Measurements from ENCODE around the gene PACSIN1. TPM values are rescaled to one million over a fixed set of nuclear protein-coding genes. Genes with fewer than 3 reads are reported as not detected.

PACSIN1 gene, protein sequence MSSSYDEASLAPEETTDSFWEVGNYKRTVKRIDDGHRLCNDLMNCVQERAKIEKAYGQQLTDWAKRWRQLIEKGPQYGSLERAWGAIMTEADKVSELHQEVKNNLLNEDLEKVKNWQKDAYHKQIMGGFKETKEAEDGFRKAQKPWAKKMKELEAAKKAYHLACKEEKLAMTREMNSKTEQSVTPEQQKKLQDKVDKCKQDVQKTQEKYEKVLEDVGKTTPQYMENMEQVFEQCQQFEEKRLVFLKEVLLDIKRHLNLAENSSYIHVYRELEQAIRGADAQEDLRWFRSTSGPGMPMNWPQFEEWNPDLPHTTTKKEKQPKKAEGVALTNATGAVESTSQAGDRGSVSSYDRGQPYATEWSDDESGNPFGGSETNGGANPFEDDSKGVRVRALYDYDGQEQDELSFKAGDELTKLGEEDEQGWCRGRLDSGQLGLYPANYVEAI
- polyA plus RNA-seq (ENCODE audit: insufficient read length in 4 of 4), result under 1 TPM; 0.72 to 0.97 (median 0.82) TPM

DNA sequence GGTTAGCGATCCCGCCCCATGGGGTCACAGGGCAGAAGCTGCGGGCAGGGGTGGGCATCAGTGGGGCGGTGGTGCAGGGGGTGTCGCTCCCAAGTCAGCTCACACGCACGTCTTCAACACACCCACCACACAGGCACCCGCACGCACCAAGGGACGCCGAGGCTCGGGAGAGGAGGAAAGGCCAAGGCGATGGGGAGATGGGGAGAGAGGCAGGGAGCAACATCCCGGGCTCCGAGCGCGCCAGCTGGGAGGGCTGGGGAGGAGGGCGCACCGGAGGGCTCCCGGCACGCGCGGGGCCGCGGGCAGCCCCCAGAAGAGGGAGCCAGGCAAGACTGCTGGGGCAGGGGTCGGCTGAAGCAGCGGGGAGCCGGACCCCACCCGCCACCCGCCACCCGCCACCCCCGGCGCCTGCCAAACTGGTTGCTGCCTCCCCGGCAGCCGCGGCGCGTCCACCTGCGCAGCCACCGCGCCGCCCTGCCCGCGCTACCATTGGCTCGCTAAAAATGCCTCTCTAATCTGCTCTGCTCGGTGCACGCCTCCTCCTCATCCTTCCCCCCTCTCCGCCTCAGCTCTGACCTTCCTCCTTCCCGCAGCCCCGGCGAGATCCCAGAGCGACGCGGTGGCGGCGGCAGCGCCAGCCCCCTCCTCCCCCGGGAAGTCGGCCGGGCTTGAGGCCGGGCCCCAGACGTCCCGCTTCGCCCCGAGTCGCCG lies at the start of gene PACSIN1:
TSS of gene PACSIN1 (plus strand) at position 546 of the 711 bp plus-strand sequence. CDS start 60,230 bp downstream, outside the sequence.
- no peak for DNase-seq (ENCODE audit: low read depth in 4 of 4, low spot score in 3 of 4)

DNA sequence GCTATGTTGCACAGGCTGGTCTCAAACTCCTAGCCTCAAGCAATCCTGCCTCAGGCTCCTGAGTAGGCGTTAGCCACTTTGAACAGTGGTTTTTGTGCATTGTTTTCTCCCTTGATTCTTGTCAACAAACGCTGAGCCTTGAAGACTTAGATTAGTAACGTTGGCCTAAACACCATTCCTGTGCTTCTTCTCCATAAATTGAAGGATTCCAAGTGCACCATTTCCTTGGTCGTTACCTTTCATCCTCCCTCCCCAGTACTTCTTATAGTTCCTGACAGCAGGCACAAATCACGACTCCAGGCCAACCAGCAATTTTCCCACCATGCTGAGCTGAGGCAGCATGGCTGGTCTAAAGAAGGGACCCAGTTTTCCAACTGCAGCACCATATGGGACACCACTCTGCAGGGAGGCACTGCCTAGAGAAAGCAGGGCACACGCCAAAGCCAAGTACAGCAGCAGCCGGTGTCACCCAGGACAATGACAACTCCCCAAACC lies 49.0 kb upstream of the PACSIN1 start:
- no peak for DNase-seq (ENCODE audit: low read depth in 4 of 4, low spot score in 3 of 4)

DNA sequence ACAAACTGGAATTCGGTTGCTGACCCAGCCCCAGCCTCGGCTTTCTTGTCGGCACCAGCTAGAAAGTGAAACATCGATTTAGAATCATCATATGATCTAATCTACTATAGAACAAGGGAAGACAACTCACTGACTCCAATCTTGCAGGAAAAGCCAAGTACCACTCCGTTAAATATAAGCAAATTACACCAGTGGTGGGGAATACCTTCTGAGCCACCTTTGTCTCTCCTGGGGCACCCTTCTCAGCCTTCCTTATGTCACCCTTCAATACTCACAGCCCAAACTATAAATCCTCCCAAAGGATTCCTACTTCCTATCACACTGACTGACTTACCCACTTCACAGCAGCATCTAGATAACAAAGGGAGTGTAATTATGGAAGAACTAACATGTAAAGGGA lies 47.5 kb upstream of the PACSIN1 start:
- no peak for DNase-seq (ENCODE audit: low read depth in 4 of 4, low spot score in 3 of 4)

DNA sequence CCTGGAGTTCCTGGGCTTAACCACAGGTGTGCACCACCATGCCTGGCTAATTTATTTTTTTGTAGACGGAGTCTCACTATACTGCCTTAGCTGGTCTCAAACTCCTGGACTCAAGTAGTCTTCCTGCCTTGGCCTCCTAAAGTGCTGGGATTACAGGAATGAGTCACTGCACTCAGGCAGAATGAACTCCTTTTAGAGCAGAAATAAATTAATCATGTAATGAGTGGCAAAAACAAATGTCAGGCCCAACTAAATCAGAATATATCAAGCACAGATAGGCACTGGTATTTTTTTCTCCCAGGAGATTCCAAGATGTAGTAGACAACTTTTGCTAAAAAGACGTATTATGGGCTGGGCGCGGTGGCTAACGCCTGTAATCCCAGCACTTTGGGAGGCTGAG lies 42.6 kb upstream of the PACSIN1 start:
- DNase-seq (ENCODE audit: low read depth in 4 of 4, low spot score in 3 of 4), result no peak

DNA sequence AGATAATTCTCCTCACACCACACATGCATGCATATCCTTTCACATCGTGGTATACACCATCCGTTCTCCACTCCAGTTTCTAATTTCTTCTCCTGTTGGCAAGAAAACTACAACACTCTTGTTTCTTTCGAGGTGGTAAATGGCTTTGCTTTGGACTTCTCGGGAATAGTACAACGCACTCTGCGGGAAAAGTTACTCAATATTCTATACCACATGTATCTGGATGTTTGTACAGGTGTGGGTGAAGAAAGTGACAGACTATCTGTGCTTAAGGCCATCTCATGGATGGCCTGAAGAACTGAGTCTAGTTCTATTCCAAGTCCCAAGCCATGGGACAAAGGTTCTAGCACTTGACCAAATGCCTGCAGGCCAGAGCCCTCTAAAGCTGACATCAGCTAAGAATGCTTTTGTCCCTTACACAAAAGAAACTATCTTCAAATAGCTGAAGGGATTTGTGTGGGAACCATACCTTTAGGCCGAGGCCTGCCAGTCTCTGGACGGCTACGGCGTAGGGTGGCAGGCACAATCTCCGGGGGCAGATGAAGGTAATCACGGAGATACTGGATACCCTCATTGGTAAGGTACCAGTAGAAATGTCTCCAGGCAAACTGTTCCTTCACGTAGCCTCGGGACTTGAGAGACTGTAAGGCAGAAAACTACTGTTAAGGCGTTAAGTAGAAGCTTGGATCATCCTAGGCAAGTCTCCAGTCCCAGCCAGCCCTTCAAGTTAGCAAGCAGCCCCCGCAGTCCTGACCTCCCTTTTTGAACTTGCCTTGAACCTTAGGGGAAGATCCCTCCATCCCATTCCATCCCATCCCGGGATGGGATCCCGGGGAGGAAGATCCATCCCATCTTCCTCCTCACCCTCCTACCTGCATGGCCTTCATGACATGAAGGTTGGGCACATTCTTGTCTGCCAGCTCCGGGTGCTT lies 41.4 kb upstream of the PACSIN1 start:
- DNase-seq (ENCODE audit: low read depth in 4 of 4, low spot score in 3 of 4), result no peak

DNA sequence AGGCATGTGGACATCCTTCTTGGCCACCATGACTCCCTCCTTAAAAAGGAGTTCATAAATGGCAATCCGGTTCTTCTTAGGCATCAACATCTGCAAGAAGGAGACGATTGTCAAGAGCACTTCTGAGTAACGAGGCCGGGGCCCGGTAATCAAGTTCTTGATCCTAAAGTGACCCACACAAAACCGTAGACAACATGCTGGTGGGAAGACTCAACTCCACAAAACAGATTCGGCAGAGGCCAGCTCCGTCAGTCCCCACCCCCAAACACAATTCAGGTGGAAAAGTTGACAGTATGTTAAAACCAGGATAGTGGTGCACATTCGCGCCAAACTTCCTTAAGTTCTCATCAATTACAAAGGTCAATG lies 40.8 kb upstream of the PACSIN1 start:
- DNase-seq (ENCODE audit: low read depth in 4 of 4, low spot score in 3 of 4), result no peak

DNA sequence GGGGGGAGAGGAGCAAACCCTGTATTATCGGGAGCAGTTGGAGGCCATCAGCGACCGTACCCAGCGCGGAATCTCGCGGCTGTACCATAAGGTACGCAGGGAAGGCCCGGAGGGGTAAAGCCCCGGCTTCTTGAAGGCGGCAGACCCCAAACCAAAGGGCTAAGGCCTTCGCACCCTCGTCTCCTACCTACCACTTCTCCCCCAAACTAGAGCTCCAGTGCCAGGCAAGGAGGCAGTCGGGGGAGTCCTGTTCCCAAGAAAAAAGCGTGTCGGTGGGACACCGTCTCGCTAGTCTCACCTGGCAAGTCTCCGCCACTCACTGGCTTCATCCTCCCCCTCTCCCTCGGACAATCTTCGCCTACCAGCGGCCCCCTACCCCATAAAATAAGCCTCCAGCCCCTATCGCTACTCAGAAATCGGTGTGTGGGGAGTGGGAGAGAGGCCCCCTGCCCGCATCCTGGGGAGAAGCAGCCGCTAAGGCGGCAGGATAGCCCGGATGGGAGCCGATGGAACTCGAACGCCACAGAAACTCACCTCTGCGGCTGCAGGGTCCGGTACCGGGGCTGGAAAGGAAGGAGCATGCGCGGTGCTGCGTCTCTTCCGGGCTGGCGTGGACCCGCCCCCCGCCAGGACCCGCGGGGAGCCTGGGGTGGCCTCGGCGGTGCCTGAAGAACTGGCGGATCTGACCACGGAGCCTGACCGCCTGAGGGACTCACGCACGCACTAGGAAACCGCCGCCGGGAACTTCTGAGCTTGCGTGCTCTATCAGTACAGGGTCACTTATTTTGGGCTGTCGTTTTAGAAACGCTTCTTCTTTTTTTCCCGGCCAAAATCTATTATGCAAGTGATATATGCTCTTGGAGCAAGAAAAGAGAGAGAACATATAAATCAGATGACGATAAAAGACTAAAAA lies 40.1 kb upstream of the PACSIN1 start, which contains the start of gene RPS10:
TSS of gene RPS10 (minus strand) at position 572 of the 913 bp plus-strand sequence. CDS start 848 bp downstream, outside the sequence.
- DNase-seq (ENCODE audit: low read depth in 4 of 4, low spot score in 3 of 4), result peak; percentile 86 to 91 (median 89)

DNA sequence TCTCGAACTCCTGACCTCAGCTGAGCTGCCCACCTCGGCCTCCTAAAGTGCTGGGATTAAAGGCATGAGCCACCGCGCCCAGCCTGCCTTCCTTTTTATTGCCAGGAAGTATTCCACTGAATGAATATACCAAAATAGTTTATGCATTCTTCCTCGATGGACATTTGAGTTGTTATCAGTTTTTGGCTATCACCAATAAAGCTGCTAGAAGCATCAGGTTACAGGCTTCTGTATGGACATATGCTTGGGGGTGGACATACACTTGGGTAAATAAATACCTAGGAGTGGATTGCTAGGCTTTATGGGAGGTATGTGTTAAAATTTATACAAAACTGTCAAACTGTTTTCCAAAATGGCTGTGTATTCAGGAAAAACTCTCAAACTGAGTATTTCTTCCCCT lies 30.0 kb upstream of the PACSIN1 start:
- no peak for DNase-seq (ENCODE audit: low read depth in 4 of 4, low spot score in 3 of 4)

DNA sequence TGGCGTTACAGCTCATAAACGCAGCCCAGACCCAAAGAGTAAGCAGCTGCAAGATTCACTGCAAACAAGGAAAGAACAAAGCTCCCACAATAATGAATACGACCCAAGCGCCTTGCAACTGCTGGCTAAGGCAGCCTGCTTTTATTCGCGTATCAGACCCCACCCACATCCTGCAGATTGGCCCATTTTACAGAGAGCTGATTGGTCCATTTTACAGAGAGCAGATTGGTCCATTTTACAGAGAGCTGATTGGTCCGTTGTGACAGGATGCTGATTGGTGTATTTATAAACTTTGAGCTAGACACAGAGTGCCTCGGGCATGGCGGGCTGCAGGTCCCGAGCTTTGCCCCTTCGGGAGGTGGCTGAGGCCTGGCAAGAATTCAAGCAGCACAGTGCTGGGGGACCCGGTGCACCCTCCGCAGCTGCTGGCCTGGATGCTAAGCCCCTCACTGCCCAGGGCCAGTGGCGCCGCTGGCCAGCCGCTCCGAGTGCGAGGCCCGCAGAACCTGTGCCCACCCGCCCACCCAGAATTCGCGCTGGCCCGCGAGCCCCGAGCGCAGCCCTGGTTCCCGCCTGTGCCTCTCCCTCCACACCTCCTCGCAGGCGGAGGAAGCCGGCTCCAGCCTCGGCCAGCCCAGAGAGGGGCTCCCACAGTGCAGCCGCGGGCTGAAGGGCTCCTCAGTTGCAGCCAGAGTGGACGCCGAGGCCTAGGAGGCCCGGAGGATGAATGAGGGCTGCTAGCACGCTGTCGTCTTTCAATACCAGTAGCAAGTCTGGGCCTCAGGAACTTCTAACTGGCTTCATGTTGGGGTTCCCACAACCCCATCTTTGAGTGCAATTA lies 28.9 kb upstream of the PACSIN1 start:
- no peak for DNase-seq (ENCODE audit: low read depth in 4 of 4, low spot score in 3 of 4)

DNA sequence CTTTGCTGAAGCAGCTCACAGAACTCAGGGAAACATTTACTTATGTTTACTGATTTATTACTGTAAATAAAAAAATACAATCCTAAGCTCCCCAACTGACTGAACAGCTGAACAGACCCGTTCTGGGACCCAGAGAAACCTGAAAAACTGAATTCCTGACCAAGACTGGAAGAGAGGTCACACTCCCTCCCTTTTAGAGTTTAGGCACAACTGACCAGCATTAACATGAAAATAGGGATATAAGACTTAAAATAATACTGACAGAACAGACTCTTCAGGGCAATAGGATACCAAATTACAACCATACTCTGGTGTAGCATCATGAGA lies 28.3 kb upstream of the PACSIN1 start:
- no peak for DNase-seq (ENCODE audit: low read depth in 4 of 4, low spot score in 3 of 4)

DNA sequence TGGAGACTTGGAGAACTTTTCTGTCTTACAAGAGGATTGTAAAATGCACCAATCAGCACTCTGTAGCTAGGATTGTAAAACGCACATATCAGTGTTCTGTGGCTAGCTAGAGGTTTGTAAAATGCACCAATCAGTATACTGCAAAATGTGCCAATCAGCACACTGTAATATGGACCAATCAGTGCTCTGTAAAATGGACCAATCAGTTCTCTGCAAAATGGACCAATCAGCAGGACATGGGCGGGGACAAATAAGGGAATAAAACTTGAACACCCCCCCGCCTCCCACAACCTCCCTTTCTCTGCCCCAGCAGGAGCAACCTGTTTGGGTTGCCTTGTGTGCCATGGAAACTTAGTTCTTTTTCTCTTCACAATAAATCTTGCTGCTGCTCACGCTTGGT lies 27.2 kb upstream of the PACSIN1 start:
- no peak for DNase-seq (ENCODE audit: low read depth in 4 of 4, low spot score in 3 of 4)

DNA sequence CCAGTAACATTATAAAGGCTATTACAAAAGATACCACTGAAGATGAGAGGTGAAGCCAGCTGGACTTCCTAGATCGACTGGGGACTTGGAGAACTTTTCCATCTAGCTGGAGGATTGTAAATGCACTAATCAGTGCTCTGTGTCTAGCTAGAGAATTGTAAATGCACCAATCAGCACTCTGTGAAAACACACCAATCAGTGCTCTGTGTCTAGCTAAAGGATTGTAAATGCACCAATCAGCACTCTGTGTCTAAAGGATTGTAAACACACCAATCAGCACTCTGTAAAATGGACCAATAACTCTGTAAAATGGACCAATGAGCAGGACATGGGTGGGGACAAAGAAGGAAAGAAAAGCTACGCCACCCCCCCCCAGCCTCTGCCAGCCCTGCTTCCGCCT lies 26.4 kb upstream of the PACSIN1 start:
- DNase-seq (ENCODE audit: low read depth in 4 of 4, low spot score in 3 of 4), result no peak

DNA sequence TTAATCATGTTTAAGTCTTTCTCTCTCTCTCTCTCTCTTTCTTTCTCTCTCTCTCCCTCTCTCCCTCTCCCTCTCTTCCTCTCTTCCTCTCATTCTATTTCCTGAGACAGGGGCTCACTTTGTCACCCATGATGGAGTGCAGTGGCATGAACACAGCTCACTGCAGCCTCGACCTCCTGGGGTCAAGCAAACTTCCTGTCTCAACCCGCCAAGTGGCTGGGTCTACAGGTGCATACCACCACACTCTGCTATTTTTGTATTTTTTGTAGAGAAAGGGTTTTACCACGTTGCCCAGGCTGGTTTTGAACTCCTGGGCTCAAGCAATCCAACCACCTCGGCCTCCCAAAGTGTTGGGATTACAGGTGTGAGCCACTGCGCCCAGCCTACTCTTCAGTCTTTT lies 24.4 kb upstream of the PACSIN1 start:
- no peak for DNase-seq (ENCODE audit: low read depth in 4 of 4, low spot score in 3 of 4)

DNA sequence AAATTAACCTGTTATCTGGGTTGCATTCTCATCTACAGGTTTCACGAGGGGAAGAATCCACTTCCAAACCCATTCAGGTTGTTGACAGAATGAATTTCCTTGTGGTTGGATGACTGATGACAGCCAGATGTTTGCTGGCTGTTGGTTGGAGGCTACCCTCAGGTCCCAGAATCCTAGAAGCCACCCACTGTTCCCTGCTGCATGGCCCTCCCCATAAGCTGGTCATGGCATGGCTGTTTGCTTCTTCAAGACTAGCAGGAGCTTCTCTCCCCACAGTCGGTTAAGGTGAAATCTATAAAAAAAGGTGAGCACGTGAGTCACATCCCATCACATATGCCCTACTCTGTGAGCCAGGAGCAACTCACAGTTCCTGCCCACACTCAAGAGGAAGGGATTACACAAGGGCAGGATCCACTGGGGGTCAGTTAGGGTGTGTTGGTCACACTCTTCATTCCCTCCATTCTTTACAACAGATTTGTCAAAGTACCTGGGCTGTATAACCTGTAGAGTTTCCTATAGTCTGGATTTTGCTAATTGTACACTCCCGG lies 20.5 kb upstream of the PACSIN1 start:
- no peak for DNase-seq (ENCODE audit: low read depth in 4 of 4, low spot score in 3 of 4)

DNA sequence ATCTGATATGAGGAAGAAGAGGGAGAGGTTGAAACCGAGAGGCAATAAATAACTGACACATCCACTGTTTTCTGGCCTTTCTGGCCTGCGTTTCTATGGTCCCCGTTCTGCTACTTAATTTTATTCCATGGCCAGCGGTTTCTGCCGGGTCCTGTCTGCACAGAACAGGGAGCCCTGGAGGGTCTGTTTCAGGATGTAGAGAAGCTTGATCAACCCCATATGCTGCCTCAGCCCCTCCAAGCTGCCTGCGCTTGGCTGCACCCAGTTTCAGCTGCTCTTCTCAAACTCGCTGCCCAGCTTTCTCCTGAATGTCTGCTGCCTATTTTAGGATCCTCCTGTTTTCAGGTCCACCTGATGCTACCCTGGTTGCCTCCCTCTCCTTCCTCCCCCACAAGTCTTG lies 18.5 kb upstream of the PACSIN1 start:
- DNase-seq (ENCODE audit: low read depth in 4 of 4, low spot score in 3 of 4), result no peak

DNA sequence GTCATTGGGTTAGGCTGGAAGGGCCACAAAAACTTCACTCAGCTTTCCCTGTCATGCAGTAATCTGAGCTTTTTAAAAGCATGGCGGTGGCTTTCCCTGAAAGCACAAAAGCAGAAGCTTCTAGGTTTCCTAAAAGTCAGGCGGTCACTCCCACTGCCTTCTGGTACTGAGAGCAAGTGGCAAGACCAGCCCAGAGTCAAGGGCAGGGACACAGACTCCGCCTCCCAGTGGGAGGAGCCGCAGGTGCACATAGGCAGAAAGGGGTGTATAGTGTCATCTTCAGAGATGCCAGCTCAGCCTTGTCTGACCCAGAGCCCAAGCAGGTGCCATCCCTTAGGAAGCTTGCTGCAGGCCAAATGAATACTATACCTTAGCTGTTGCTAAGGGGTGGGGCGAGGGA lies 18.0 kb upstream of the PACSIN1 start:
- no peak for DNase-seq (ENCODE audit: low read depth in 4 of 4, low spot score in 3 of 4)

DNA sequence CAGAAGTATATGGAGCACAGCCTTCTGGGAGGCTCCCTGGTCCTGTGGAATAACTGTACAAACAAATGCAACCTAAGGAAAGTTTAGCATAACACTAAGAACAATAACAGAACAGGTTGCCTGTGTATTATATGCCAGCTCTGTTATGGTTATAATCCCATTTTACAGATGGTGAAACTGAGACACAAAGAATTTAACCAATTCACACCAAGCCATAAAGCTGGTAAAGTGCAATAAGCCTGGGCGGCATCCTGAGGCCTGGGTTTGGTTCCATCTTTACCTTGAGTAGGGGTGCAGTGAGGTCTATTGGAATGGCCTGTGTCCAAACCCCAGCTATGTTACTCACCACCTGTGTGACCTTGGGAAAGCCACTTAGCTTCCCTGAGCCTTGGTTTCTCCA lies 14.7 kb upstream of the PACSIN1 start:
- no peak for DNase-seq (ENCODE audit: low read depth in 4 of 4, low spot score in 3 of 4)

DNA sequence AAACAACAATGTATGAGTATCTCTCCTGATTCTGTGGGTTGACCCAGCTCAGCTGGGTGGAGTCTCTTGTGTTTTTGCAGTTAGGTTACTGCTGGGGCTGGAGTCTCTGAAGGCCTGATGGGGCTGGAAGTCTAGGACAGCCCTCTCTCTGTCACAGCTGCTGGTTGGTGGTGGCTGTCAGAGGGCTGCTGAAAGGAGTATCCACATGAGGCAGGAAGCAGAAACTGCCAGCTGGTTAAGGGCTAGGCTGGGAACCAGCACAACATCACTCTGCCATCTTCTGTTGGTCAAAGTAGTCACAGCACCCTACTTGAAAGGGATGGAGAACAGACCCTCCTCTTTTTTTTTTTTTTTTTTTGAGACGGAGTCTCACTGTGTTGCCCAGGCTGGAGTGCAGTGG lies 10.0 kb upstream of the PACSIN1 start:
- no peak for DNase-seq (ENCODE audit: low read depth in 4 of 4, low spot score in 3 of 4)

DNA sequence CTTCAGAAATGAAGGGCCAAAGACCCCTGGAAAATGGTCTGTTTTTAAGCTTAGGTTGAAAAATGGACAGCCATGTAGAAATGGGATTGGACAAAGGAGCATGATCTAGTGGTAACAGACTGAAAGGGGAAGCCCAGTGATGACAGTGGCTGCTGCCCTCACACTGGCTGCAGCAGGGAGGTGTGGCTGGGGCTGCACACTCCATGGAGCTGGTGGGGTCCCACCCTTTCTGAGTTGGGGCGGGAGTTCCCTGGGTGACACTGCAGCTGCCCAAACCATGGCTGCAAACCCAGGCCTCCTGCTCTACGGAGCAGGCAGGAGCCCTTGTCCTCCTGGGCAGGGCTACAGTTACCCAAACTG lies 8.5 kb upstream of the PACSIN1 start:
- no peak for DNase-seq (ENCODE audit: low read depth in 4 of 4, low spot score in 3 of 4)
